Lung (tissue), 12 donors: ENCODE data around the gene STIM2. TPM values are rescaled to one million over a fixed set of nuclear protein-coding genes. Genes with fewer than 3 reads are reported as not detected.

Source experiments
- ATAC-seq: fragments of 200-7000 bp; cut with Tn5 transposase; one replicate; pipeline ENCODE4 v1.9.1; 2020; ENCODE audit warnings: moderate number of reproducible peaks; ENCODE audit not compliant: insufficient read depth, low FRiP score
- DNase-seq, 3 donors: peaks; one replicate each; pipeline ENCODE4 v3.0.0-alpha.2; 2013 to 2017
- H3K27ac ChIP-seq, 2 donors: one replicate each; pipeline ENCODE4 v1.5.1; 2013; ENCODE audit warnings: mild to moderate bottlenecking in 2 of 2, moderate library complexity in 2 of 2, control low read depth in 1 of 2, inconsistent platforms in 1 of 2, low read depth in 1 of 2, low read length in 1 of 2
- H3K27me3 ChIP-seq, 3 donors: one replicate each; pipeline ENCODE4 v1.5.1; 2013; ENCODE audit warnings: low read length in 2 of 3; ENCODE audit not compliant: control insufficient read depth in 3 of 3, insufficient read depth in 3 of 3
- H3K36me3 ChIP-seq, 4 donors: one replicate each; pipeline ENCODE4 v1.5.1; 2013; ENCODE audit warnings: low read length in 4 of 4, mild to moderate bottlenecking in 1 of 4, moderate library complexity in 1 of 4; ENCODE audit not compliant: control insufficient read depth in 4 of 4, insufficient read depth in 4 of 4
- H3K4me1 ChIP-seq, 5 donors: one replicate each; pipeline ENCODE4 v1.5.1; 2013; ENCODE audit warnings: low read length in 5 of 5, mild to moderate bottlenecking in 2 of 5, moderate library complexity in 1 of 5; ENCODE audit not compliant: control insufficient read depth in 5 of 5, insufficient read depth in 5 of 5
- H3K4me3 ChIP-seq: one replicate; pipeline ENCODE4 v1.5.1; 2013; ENCODE audit warnings: mild to moderate bottlenecking, control low read depth, moderate library complexity
- H3K9ac ChIP-seq, 2 donors: one replicate each; pipeline ENCODE4 v1.5.1; 2013; ENCODE audit warnings: low read length in 2 of 2, control low read depth in 1 of 2; ENCODE audit not compliant: insufficient read depth in 1 of 2
- H3K9me3 ChIP-seq, 4 donors: one replicate each; pipeline ENCODE4 v1.5.1; 2013; ENCODE audit warnings: low read length in 3 of 4, mild to moderate bottlenecking in 1 of 4, moderate library complexity in 1 of 4; ENCODE audit not compliant: control insufficient read depth in 4 of 4, insufficient read depth in 3 of 4
- CTCF ChIP-seq: IDR thresholded peaks from 2 replicates; pipeline ENCODE4 v1.5.1; 2012; ENCODE audit warnings: mild to moderate bottlenecking; ENCODE audit errors: control extremely low read depth, extremely low read depth
- WGBS, 2 donors: extraction: QIAGEN DNeasy Blood & Tissue Kit; methylation state at CpG; one replicate each; pipeline ENCODE4 v1.1.7; 2013; 5-methylcytosine and 5-hydroxymethylcytosine counted together
- polyA plus RNA-seq, 2 donors: library from polyadenylated mRNA; stranded (reverse); fragments of 200-250 nt; gene quantifications; one replicate each; pipeline ENCODE4 v1.2.1, GENCODE V29; 2013
- total RNA-seq, 2 donors: library from RNA; depleted of rRNA in 1 of 2; stranded (reverse); fragments of >200 nt in 1 of 2; gene quantifications; one replicate each; pipeline ENCODE4 v1.2.1, GENCODE V29; 2014 to 2021
- donor health status: control.
- donor health status: control.
- donor health status: Bipolar disorder and iron deficiency.
- donor health status: healthy.
- donor health status: DM: yes; HTN: yes; CAD: no.

Gene STIM2
- total and polyA plus RNA-seq, 4 donors, result 12.7 to 35.5 (median 25.9) TPM

- ATAC-seq, result no peak
These were observed 2.9 kb downstream of the STIM2 start for GRCh38 chr4:26863512-26863911.

GRCh38 chr4:26864899-26865298 is 4.3 kb downstream of the STIM2 start:
- 36 to 52% methylated on average over 3 of the region's 3 CpGs for WGBS, 2 donors
- no peak overlapping the region for H3K4me3 ChIP-seq
- no peak for DNase-seq
- no peaks in the 10 kb centered on the region for H3K9me3 ChIP-seq
- peaks cover 0 to 47% (median 5%) of the 10 kb centered on the region in 5 donors for H3K4me1 ChIP-seq
- no peak for TF ChIP-seq CTCF
- H3K27me3 ChIP-seq, result no peaks in the 10 kb centered on the region
- no peak overlapping the region for H3K9ac ChIP-seq
- no peaks in the 10 kb centered on the region for H3K36me3 ChIP-seq
- ATAC-seq, result no peak
- H3K27ac ChIP-seq, result no peak overlapping the region

More at GRCh38 chr4:26863512-26863911, 2.9 kb downstream of the STIM2 start:
- TF ChIP-seq CTCF, result no peak
- Histone ChIP-seq H3K27me3 (no peaks in the 10 kb centered on the region), H3K4me3 (no peak overlapping the region), H3K27ac (no peak overlapping the region), H3K9me3 (no peaks in the 10 kb centered on the region), H3K36me3 (no peaks in the 10 kb centered on the region), H3K9ac (no peak overlapping the region), H3K4me1 (peaks cover 0 to 60% (median 10%) of the 10 kb centered on the region in 5 donors)
- no peak for DNase-seq
- 54 to 73% methylated on average over 5 of the region's 5 CpGs for WGBS, 2 donors

GRCh38 chr4:26866203-26866602 is 5.6 kb downstream of the STIM2 start:
- WGBS, 2 donors, result 93 to 94% methylated on average over 1 of the region's 1 CpG
- H3K9me3 ChIP-seq, result no peaks in the 10 kb centered on the region
- no peak overlapping the region for H3K9ac ChIP-seq
- no peak for TF ChIP-seq CTCF
- peaks cover 0 to 44% (median 5%) of the 10 kb centered on the region in 5 donors for H3K4me1 ChIP-seq
- no peaks in the 10 kb centered on the region for H3K36me3 ChIP-seq
- no peaks in the 10 kb centered on the region for H3K27me3 ChIP-seq
- no peak overlapping the region for H3K27ac ChIP-seq
- no peak for ATAC-seq
- DNase-seq, result no peak
- H3K4me3 ChIP-seq, result no peak overlapping the region

GRCh38 chr4:26866781-26867180 is 6.1 kb downstream of the STIM2 start:
- Histone ChIP-seq H3K27ac (no peak overlapping the region), H3K4me3 (no peak overlapping the region), H3K4me1 (peaks cover 0 to 46% (median 7%) of the 10 kb centered on the region in 5 donors), H3K36me3 (no peaks in the 10 kb centered on the region), H3K9me3 (no peaks in the 10 kb centered on the region), H3K9ac (no peak overlapping the region), H3K27me3 (no peaks in the 10 kb centered on the region)
- no peak for DNase-seq
- no peak for TF ChIP-seq CTCF
- ATAC-seq, result no peak
- 78 to 92% methylated on average over 2 of the region's 2 CpGs for whole genome bisulfite sequencing, 2 donors
